CD4-positive, CD25-positive, alpha-beta regulatory T cell (primary cell): ENCODE results near the gene NPTX1. TPM values are rescaled to one million over a fixed set of nuclear protein-coding genes. Genes with fewer than 3 reads are reported as not detected.

ENCODE experiments used
- ATAC-seq, 2 donors: fragments of 150-1000 bp; cut with Tn5 transposase; one replicate each; pipeline ENCODE4 v1.10.0; 2021; ENCODE audit warnings: low read depth in 2 of 2, moderate number of reproducible peaks in 2 of 2, moderate library complexity in 1 of 2
- DNase-seq, 3 donors: peaks; one replicate each; pipeline versions ENCODE4 v3.0.0 to v3.0.0-alpha.2; 2012 to 2022; ENCODE audit warnings: mixed read lengths in 1 of 3
- H3K27ac ChIP-seq: one replicate; pipeline ENCODE4 v1.7.0; 2013; ENCODE audit warnings: mild to moderate bottlenecking, low read length; ENCODE audit not compliant: insufficient read depth, poor library complexity, severe bottlenecking
- H3K27me3 ChIP-seq: one replicate; pipeline ENCODE4 v1.7.0; 2013; ENCODE audit warnings: low read length; ENCODE audit not compliant: control insufficient read depth, insufficient read depth
- H3K36me3 ChIP-seq: one replicate; pipeline ENCODE4 v1.7.0; 2013; ENCODE audit warnings: mild to moderate bottlenecking, low read length, moderate library complexity; ENCODE audit not compliant: control insufficient read depth, insufficient read depth
- H3K4me1 ChIP-seq: 2 replicates; pipeline ENCODE4 v1.7.0; 2013; ENCODE audit warnings: mild to moderate bottlenecking, low read length; ENCODE audit not compliant: insufficient read depth, control insufficient read depth, poor library complexity, severe bottlenecking
- H3K4me3 ChIP-seq: one replicate; pipeline ENCODE4 v1.7.0; 2013; ENCODE audit warnings: low read depth, mild to moderate bottlenecking, low read length, moderate library complexity
- H3K9me3 ChIP-seq, 2 experiments: 1 replicate in 1 of 2; 2 replicates in 1 of 2; pipeline ENCODE4 v1.7.0; 2013; ENCODE audit warnings: low read length in 2 of 2, mild to moderate bottlenecking in 1 of 2, moderate library complexity in 1 of 2; ENCODE audit not compliant: control insufficient read depth in 2 of 2
- H3K27ac Mint-ChIP-seq, 3 donors: one replicate each; pipeline ENCODE4 v1.8.0; 2020 to 2022; ENCODE audit warnings: mild to moderate bottlenecking in 3 of 3, mixed read lengths in 3 of 3, moderate library complexity in 2 of 3
- H3K27me3 Mint-ChIP-seq: one replicate; pipeline ENCODE4 v1.8.0; 2022; ENCODE audit warnings: mild to moderate bottlenecking, mixed read lengths
- H3K36me3 Mint-ChIP-seq: one replicate; pipeline ENCODE4 v1.8.0; 2020; ENCODE audit warnings: mixed read lengths
- H3K4me1 Mint-ChIP-seq, 4 donors: one replicate each; pipeline ENCODE4 v1.8.0; 2020 to 2022; ENCODE audit warnings: mixed read lengths in 4 of 4, mild to moderate bottlenecking in 1 of 4
- H3K4me3 Mint-ChIP-seq, 4 donors: one replicate each; pipeline ENCODE4 v1.8.0; 2020 to 2022; ENCODE audit warnings: mild to moderate bottlenecking in 4 of 4, mixed read lengths in 4 of 4, moderate library complexity in 3 of 4
- H3K9me3 Mint-ChIP-seq, 7 donors: one replicate each; pipeline ENCODE4 v1.8.0; 2020 to 2022; ENCODE audit warnings: mixed read lengths in 7 of 7, mild to moderate bottlenecking in 3 of 7, moderate library complexity in 2 of 7
- polyA plus RNA-seq, 4 donors: library from polyadenylated mRNA; unstranded; fragments of 300-500 nt; fragmentation: Illumina TruSeq; gene quantifications; one replicate each; pipeline ENCODE4 v1.2.3, GENCODE V29; 2021
- total RNA-seq: library from RNA; stranded (reverse); gene quantifications from one replicate; pipeline ENCODE4 v1.2.3, GENCODE V29; 2022

NPTX1 gene
- total and polyA plus RNA-seq, 5 donors from 2014 or later, result 0.07 to 0.22 TPM; not detected in 3

GRCh38 chr17:80433916-80434666 is 42.3 kb downstream of the NPTX1 start:
- Mint-ChIP-seq H3K4me1 (no peaks in the 10 kb centered on the region), H3K9me3 (peaks cover 0 to 2% (median 0%) of the 10 kb centered on the region in 7 donors), H3K27me3 (no peaks in the 10 kb centered on the region), H3K4me3 (no peak overlapping the region), H3K27ac (no peak overlapping the region), H3K36me3 (peaks cover 4% of the 10 kb centered on the region)
- Histone ChIP-seq H3K9me3 (no peaks in the 10 kb centered on the region), H3K4me3 (no peak overlapping the region), H3K27ac (no peak overlapping the region), H3K27me3 (no peaks in the 10 kb centered on the region), H3K36me3 (no peaks in the 10 kb centered on the region), H3K4me1 (no peaks in the 10 kb centered on the region)
- ATAC-seq, result no peak
- DNase-seq, result no peak

GRCh38 chr17:80432961-80433550 is 43.4 kb downstream of the NPTX1 start:
- H3K4me3 ChIP-seq, result no peak overlapping the region
- Mint-ChIP-seq H3K4me1 (no peaks in the 10 kb centered on the region), H3K27ac (no peak overlapping the region), H3K27me3 (no peaks in the 10 kb centered on the region), H3K4me3 (no peak overlapping the region), H3K9me3 (peaks cover 0 to 2% (median 0%) of the 10 kb centered on the region in 7 donors), H3K36me3 (peaks cover 4% of the 10 kb centered on the region)
- no peaks in the 10 kb centered on the region for H3K27me3 ChIP-seq
- no peak overlapping the region for H3K27ac ChIP-seq
- no peaks in the 10 kb centered on the region for H3K9me3 ChIP-seq
- ATAC-seq (no peak), DNase-seq (no peak)
- no peaks in the 10 kb centered on the region for H3K4me1 ChIP-seq
- no peaks in the 10 kb centered on the region for H3K36me3 ChIP-seq

- no peaks in the 10 kb centered on the region for H3K27me3 Mint-ChIP-seq
- peaks cover 0 to 2% (median 0%) of the 10 kb centered on the region in 7 donors for H3K9me3 Mint-ChIP-seq
- Histone ChIP-seq H3K4me1 (no peaks in the 10 kb centered on the region), H3K36me3 (no peaks in the 10 kb centered on the region), H3K27ac (no peak overlapping the region), H3K4me3 (no peak overlapping the region), H3K27me3 (no peaks in the 10 kb centered on the region), H3K9me3 (no peaks in the 10 kb centered on the region)
- no peak for DNase-seq
- no peaks in the 10 kb centered on the region for H3K4me1 Mint-ChIP-seq
- H3K27ac Mint-ChIP-seq, result no peak overlapping the region
- peaks cover 4% of the 10 kb centered on the region for H3K36me3 Mint-ChIP-seq
- H3K4me3 Mint-ChIP-seq, result no peak overlapping the region
- no peak for ATAC-seq
Observed at GRCh38 chr17:80432350-80432955, 44.0 kb downstream of the NPTX1 start.

- Mint-ChIP-seq H3K27me3 (no peaks in the 10 kb centered on the region), H3K4me3 (no peak overlapping the region), H3K9me3 (peaks cover 0 to 2% (median 0%) of the 10 kb centered on the region in 7 donors), H3K4me1 (peaks cover 0 to 4% (median 0%) of the 10 kb centered on the region in 4 donors), H3K27ac (peak overlapping the region in 1 of 3 donors; percentile 48), H3K36me3 (peaks cover 4% of the 10 kb centered on the region)
- ATAC-seq, result no peak
- H3K27me3 ChIP-seq, result no peaks in the 10 kb centered on the region
- no peak overlapping the region for H3K4me3 ChIP-seq
- no peak for DNase-seq
- H3K36me3 ChIP-seq, result no peaks in the 10 kb centered on the region
- H3K9me3 ChIP-seq, result no peaks in the 10 kb centered on the region
- no peak overlapping the region for H3K27ac ChIP-seq
- H3K4me1 ChIP-seq, result peaks cover 7% of the 10 kb centered on the region
Observed at GRCh38 chr17:80431246-80432195, 44.9 kb downstream of the NPTX1 start.

GRCh38 chr17:80430446-80431245 is 45.8 kb downstream of the NPTX1 start:
- Histone ChIP-seq H3K36me3 (no peaks in the 10 kb centered on the region), H3K27ac (no peak overlapping the region), H3K4me3 (no peak overlapping the region), H3K9me3 (no peaks in the 10 kb centered on the region), H3K27me3 (no peaks in the 10 kb centered on the region), H3K4me1 (peaks cover 8% of the 10 kb centered on the region)
- Mint-ChIP-seq H3K9me3 (peaks cover 0 to 2% (median 0%) of the 10 kb centered on the region in 7 donors), H3K36me3 (no peaks in the 10 kb centered on the region), H3K4me1 (peaks cover 0 to 4% (median 0%) of the 10 kb centered on the region in 4 donors), H3K27me3 (no peaks in the 10 kb centered on the region), H3K27ac (no peak overlapping the region), H3K4me3 (no peak overlapping the region)
- DNase-seq (no peak), ATAC-seq (no peak)

GRCh38 chr17:80429356-80430275 is 46.8 kb downstream of the NPTX1 start:
- Mint-ChIP-seq H3K27ac (no peak overlapping the region), H3K9me3 (no peaks in the 10 kb centered on the region), H3K27me3 (no peaks in the 10 kb centered on the region), H3K36me3 (no peaks in the 10 kb centered on the region), H3K4me1 (peaks cover 0 to 4% (median 0%) of the 10 kb centered on the region in 4 donors), H3K4me3 (no peak overlapping the region)
- H3K27me3 ChIP-seq, result no peaks in the 10 kb centered on the region
- H3K9me3 ChIP-seq, result no peaks in the 10 kb centered on the region
- no peaks in the 10 kb centered on the region for H3K36me3 ChIP-seq
- DNase-seq (no peak), ATAC-seq (no peak)
- peaks cover 8% of the 10 kb centered on the region for H3K4me1 ChIP-seq
- H3K4me3 ChIP-seq, result no peak overlapping the region
- H3K27ac ChIP-seq, result no peak overlapping the region
